Measurements from ENCODE around the gene PRKAR2A.
"Not testable (repeated sequence)": the region's sequence is repeated elsewhere in the genome, so short reads cannot be mapped to it uniquely, and the experiment has no call there.

PRKAR2A gene

DNA sequence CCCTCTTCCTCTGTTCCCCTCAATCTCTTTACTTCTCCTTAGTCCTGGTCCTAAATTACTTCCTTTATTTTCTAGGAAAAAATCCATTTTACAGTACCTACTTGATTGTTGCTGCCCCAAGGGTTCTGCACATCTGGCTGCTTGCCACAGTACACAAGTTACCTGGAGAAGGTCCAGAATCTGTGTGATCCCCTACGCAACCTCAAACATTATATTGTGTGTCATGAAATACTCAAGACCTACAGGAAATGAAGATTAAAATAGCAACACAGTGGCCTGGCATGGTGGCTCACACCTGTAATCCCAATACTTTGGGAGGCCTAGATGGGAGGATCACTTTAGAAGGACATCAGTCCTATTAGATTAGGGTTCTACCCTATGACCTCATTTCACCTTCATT, 48.7 kb downstream of the PRKAR2A start:
- peaks cover 0 to 4% (median 4%) of the 10 kb centered on the region in 3 donors for H3K36me3 ChIP-seq
- no peak for DNase-seq
- H3K9me3 ChIP-seq = no peaks in the 10 kb centered on the region
- no peaks in the 10 kb centered on the region for H3K27me3 ChIP-seq
- peaks cover 0 to 6% (median 0%) of the 10 kb centered on the region in 4 donors for H3K4me1 ChIP-seq
- intact Hi-C loops (cut with DNase I; ENCODE audit: low total_unique reads) = no loop called here
- H3K27ac ChIP-seq = no peak overlapping the region
- H3K4me3 ChIP-seq = no peak overlapping the region
- no peak for TF ChIP-seq CTCF (IDR thresholded peaks at IDR 0.05)

DNA sequence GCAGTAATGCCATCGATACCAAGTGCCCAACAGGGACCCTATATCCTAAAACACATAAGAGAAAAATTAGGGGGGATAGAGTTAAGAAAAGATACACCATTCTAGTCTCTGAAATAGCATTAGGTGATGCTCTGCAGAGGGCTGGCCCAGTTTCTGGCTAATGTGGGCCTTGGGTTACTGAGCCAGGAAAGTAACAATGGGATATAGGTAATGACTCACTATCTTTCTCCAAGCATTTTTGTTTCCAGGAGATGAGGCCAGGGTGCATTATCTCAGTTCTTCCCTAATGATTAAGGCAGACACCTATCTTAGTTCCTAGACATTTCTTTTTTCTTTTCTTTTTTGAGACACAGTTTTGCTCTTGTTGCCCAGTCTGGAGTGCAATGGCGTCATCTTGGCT, 50.0 kb downstream of the PRKAR2A start:
- intact Hi-C loops (cut with DNase I; ENCODE audit: low total_unique reads) = no loop called here
- H3K27me3 ChIP-seq = no peaks in the 10 kb centered on the region
- peaks cover 0 to 7% (median 4%) of the 10 kb centered on the region in 3 donors for H3K36me3 ChIP-seq
- no peak for DNase-seq
- no peaks in the 10 kb centered on the region for H3K9me3 ChIP-seq
- no peak for TF ChIP-seq CTCF (IDR thresholded peaks at IDR 0.05)
- no peak overlapping the region for H3K27ac ChIP-seq
- no peak overlapping the region for H3K4me3 ChIP-seq
- H3K4me1 ChIP-seq = peaks cover 0 to 6% (median 0%) of the 10 kb centered on the region in 4 donors

- intact Hi-C loops (cut with DNase I; ENCODE audit: low total_unique reads) = no loop called here
- peaks cover 0 to 6% (median 0%) of the 10 kb centered on the region in 4 donors for H3K4me1 ChIP-seq
- no peak for TF ChIP-seq CTCF (IDR thresholded peaks at IDR 0.05)
- no peak overlapping the region for H3K27ac ChIP-seq
- no peaks in the 10 kb centered on the region for H3K27me3 ChIP-seq
- H3K4me3 ChIP-seq = no peak overlapping the region
- no peak for DNase-seq
- peaks cover 0 to 7% (median 0%) of the 10 kb centered on the region in 3 donors for H3K36me3 ChIP-seq
- H3K9me3 ChIP-seq = no peaks in the 10 kb centered on the region
Observed at GRCh38 chr3:48795997-48796732, 51.5 kb downstream of the PRKAR2A start.

- DNase-seq; intact Hi-C loops (cut with DNase I; ENCODE audit: low total_unique reads); H3K4me1 ChIP-seq; H3K27me3 ChIP-seq; H3K9me3 ChIP-seq; H3K4me3 ChIP-seq; H3K27ac ChIP-seq: not testable (repeated sequence)
- peaks cover 2 to 30% (median 7%) of the 10 kb centered on the region in 3 donors for H3K36me3 ChIP-seq
Observed at GRCh38 chr3:48793484-48793883, 54.2 kb downstream of the PRKAR2A start.

DNA sequence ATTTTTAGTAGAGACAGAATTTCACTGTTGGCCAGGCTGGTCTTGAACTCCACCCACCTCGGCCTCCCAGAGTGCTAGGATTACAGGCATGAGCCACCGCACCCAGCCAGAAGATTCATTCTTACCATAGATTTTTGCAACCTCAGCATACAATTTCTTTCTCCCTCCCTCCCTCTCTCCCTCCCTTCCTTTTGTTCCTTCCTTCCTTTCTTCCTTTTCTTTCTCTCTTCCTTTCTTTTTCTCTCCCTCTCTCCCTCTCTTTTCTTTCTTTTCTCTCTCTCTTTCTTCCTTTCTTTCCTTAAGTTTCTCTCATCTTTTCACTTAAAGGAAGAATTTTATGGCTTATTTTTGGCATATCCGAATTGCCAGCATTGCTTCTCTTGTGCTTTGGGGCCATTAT, 58.0 kb downstream of the PRKAR2A start:
- intact Hi-C loops (cut with DNase I; ENCODE audit: low total_unique reads) = no loop called here
- TF ChIP-seq CTCF (IDR thresholded peaks at IDR 0.05) = no peak

GRCh38 chr3:48788544-48789162, 59.0 kb downstream of the PRKAR2A start:
- TF ChIP-seq CTCF (IDR thresholded peaks at IDR 0.05) = no peak
- Histone ChIP-seq H3K27ac (no peak overlapping the region), H3K4me3 (no peak overlapping the region), H3K36me3 (peaks cover 9 to 51% (median 32%) of the 10 kb centered on the region in 3 donors), H3K4me1 (no peaks in the 10 kb centered on the region), H3K9me3 (no peaks in the 10 kb centered on the region), H3K27me3 (no peaks in the 10 kb centered on the region)
- no peak for DNase-seq
- intact Hi-C loops (cut with DNase I; ENCODE audit: low total_unique reads) = no loop called here

More for the DNA sequence above, 58.0 kb downstream of the PRKAR2A start:
- Histone ChIP-seq H3K4me3 (no peak overlapping the region), H3K9me3 (no peaks in the 10 kb centered on the region), H3K27ac (no peak overlapping the region), H3K4me1 (no peaks in the 10 kb centered on the region), H3K36me3 (peaks cover 6 to 48% (median 31%) of the 10 kb centered on the region in 3 donors), H3K27me3 (no peaks in the 10 kb centered on the region)
- no peak for DNase-seq
